Neural cell (in vitro differentiated cells): ENCODE measurements around the gene OR13J1. TPM values are rescaled to one million over a fixed set of nuclear protein-coding genes. Genes with fewer than 3 reads are reported as not detected.
"Not testable (repeated sequence)": the region's sequence is repeated elsewhere in the genome, so short reads cannot be mapped to it uniquely, and the experiment has no call there.

Source experiments
- H2AFZ ChIP-seq: fragments of 200-600, 300-800 bp; sonication (generic), shearing (Covaris generic); 2 replicates; pipeline ENCODE4 v1.6.0; 2014; ENCODE audit warnings: low read depth, mild to moderate bottlenecking, antibody characterized with exemption, low read length, moderate library complexity
- H3F3A ChIP-seq: fragments of 200-600 bp; shearing (Covaris generic); 2 replicates; pipeline ENCODE4 v1.6.1; 2016; ENCODE audit warnings: mild to moderate bottlenecking, moderate library complexity, mixed read lengths, antibody characterized with exemption, low read length; ENCODE audit not compliant: insufficient read depth, poor library complexity, severe bottlenecking
- H3K27ac ChIP-seq: fragments of 200-600, 300-800 bp; sonication (generic), shearing (Covaris generic); 2 replicates; pipeline ENCODE4 v1.5.1; 2014; ENCODE audit warnings: mild to moderate bottlenecking, low read length, moderate library complexity
- H3K27me3 ChIP-seq: fragments of 300-800, 200-600 bp; sonication (generic), shearing (Covaris generic); 2 replicates; pipeline ENCODE4 v1.6.0; 2014; ENCODE audit warnings: mild to moderate bottlenecking, low read depth, low read length, moderate library complexity; ENCODE audit not compliant: insufficient read depth
- H3K36me3 ChIP-seq: fragments of 300-800, 200-600 bp; sonication (generic), shearing (Covaris generic); 2 replicates; pipeline ENCODE4 v1.5.1; 2014; ENCODE audit warnings: mild to moderate bottlenecking, antibody characterized with exemption, low read length, moderate library complexity; ENCODE audit not compliant: insufficient read depth
- H3K4me2 ChIP-seq: fragments of 300-800, 200-600 bp; sonication (generic), shearing (Covaris generic); 2 replicates; pipeline ENCODE4 v1.6.0; 2014; ENCODE audit warnings: mild to moderate bottlenecking, low read length
- H3K4me3 ChIP-seq: fragments of 300-800, 200-600 bp; sonication (generic), shearing (Covaris generic); 2 replicates; pipeline ENCODE4 v1.5.1; 2014; ENCODE audit warnings: mild to moderate bottlenecking, low read length, moderate library complexity
- H3K79me2 ChIP-seq: fragments of 200-600 bp; shearing (Covaris generic); replicated peaks from 2 replicates; pipeline ENCODE4 v1.6.0; 2014; ENCODE audit warnings: mild to moderate bottlenecking, low read length, moderate library complexity; ENCODE audit not compliant: insufficient read depth
- H3K9ac ChIP-seq: fragments of 300-800, 200-600 bp; sonication (generic), shearing (Covaris generic); 2 replicates; pipeline ENCODE4 v1.6.1; 2016; ENCODE audit warnings: mild to moderate bottlenecking, low read length, mixed read lengths
- H3K9me2 ChIP-seq: fragments of 200-600 bp; shearing (Covaris generic); 2 replicates; pipeline ENCODE4 v1.6.1; 2016; ENCODE audit warnings: mild to moderate bottlenecking, low read length, mixed read lengths; ENCODE audit not compliant: insufficient read depth
- H3K9me3 ChIP-seq: fragments of 200-600, 300-800 bp; sonication (generic), shearing (Covaris generic); 2 replicates; pipeline ENCODE4 v1.6.1; 2016; ENCODE audit warnings: mild to moderate bottlenecking, mixed run types, low read length, moderate library complexity, mixed read lengths
- H4K20me1 ChIP-seq: fragments of 200-600 bp; shearing (Covaris generic); 2 replicates; pipeline ENCODE4 v1.6.1; 2016; ENCODE audit warnings: mild to moderate bottlenecking, mixed run types; ENCODE audit not compliant: insufficient read depth
- CTCF ChIP-seq: fragments of 450-650 bp; IDR thresholded peaks from 2 replicates; pipeline ENCODE4 v1.5.1; 2014; ENCODE audit warnings: antibody characterized with exemption, mild to moderate bottlenecking, moderate library complexity; ENCODE audit not compliant: poor library complexity, severe bottlenecking
- EP300 ChIP-seq: fragments of 450-650 bp; conservative IDR thresholded peaks from 2 replicates; pipeline ENCODE4 v1.6.1; 2014; ENCODE audit warnings: antibody characterized with exemption, mild to moderate bottlenecking, moderate library complexity; ENCODE audit not compliant: poor library complexity, severe bottlenecking
- EZH2 ChIP-seq: fragments of 200-600, 300-800 bp; shearing (Covaris generic), sonication (generic); IDR thresholded peaks from 2 replicates; pipeline ENCODE4 v1.6.1; 2014; ENCODE audit warnings: antibody characterized with exemption, low read length, borderline replicate concordance, mild to moderate bottlenecking; ENCODE audit not compliant: insufficient read depth, poor library complexity, severe bottlenecking
- MXI1 ChIP-seq: fragments of 450-650 bp; conservative IDR thresholded peaks from 2 replicates; pipeline ENCODE4 v1.6.1; 2014; ENCODE audit warnings: antibody characterized with exemption, mild to moderate bottlenecking; ENCODE audit not compliant: poor library complexity, severe bottlenecking
- POLR2AphosphoS5 ChIP-seq: IDR thresholded peaks from 2 replicates; pipeline ENCODE4 v1.6.1; 2012
- RAD21 ChIP-seq: fragments of 450-650 bp; conservative IDR thresholded peaks from 2 replicates; pipeline ENCODE4 v1.6.1; 2014; ENCODE audit warnings: antibody characterized with exemption, mild to moderate bottlenecking, moderate library complexity
- REST ChIP-seq: IDR thresholded peaks from 2 replicates; pipeline ENCODE4 v1.6.1; 2012; ENCODE audit warnings: borderline replicate concordance
- SMC3 ChIP-seq: fragments of 450-650 bp; conservative IDR thresholded peaks from 2 replicates; pipeline ENCODE4 v1.6.1; 2014; ENCODE audit warnings: antibody characterized with exemption, mild to moderate bottlenecking, moderate library complexity; ENCODE audit not compliant: poor library complexity
- TAF1 ChIP-seq: IDR thresholded peaks from 2 replicates; pipeline ENCODE4 v1.6.1; 2012; ENCODE audit warnings: low read depth
- polyA plus RNA-seq: library from polyadenylated mRNA; depleted of rRNA; stranded (reverse); fragments of >200 nt; gene quantifications from 2 replicates; pipeline ENCODE4 v1.2.3, GENCODE V29; 2014

OR13J1 gene
- polyA plus RNA-seq, 1 donor from 2014 or later = not detected

GRCh38 chr9:35913429-35913828 is 43.2 kb upstream of the OR13J1 start:
- H3F3A ChIP-seq, H3K9me3 ChIP-seq, H3K27ac ChIP-seq, H3K36me3 ChIP-seq, H3K9ac ChIP-seq, H4K20me1 ChIP-seq, H3K27me3 ChIP-seq, H3K79me2 ChIP-seq, H3K9me2 ChIP-seq, H2AFZ ChIP-seq, H3K4me2 ChIP-seq, H3K4me3 ChIP-seq: not testable (repeated sequence)

GRCh38 chr9:35912791-35913400 is 42.7 kb upstream of the OR13J1 start:
- Histone ChIP-seq H2AFZ (no peak overlapping the region), H4K20me1 (no peaks in the 10 kb centered on the region), H3K9me3 (no peaks in the 10 kb centered on the region), H3K9ac (no peak overlapping the region), H3K4me2 (no peak overlapping the region), H3K27ac (no peak overlapping the region), H3F3A (no peaks in the 10 kb centered on the region), H3K36me3 (no peaks in the 10 kb centered on the region), H3K9me2 (no peaks in the 10 kb centered on the region), H3K27me3 (no peaks in the 10 kb centered on the region), H3K4me3 (no peak overlapping the region), H3K79me2 (no peaks in the 10 kb centered on the region)
- TF ChIP-seq POLR2AphosphoS5 (no peak), EP300 (no peak), MXI1 (no peak), CTCF (no peak), SMC3 (no peak), REST (no peak), RAD21 (no peak)

GRCh38 chr9:35911690-35912089 is 41.5 kb upstream of the OR13J1 start:
- no peaks in the 10 kb centered on the region for H4K20me1 ChIP-seq
- no peak overlapping the region for H2AFZ ChIP-seq

More at GRCh38 chr9:35911690-35912089, 41.5 kb upstream of the OR13J1 start:
- Histone ChIP-seq H3K27ac (no peak overlapping the region), H3K9ac (no peak overlapping the region), H3F3A (no peaks in the 10 kb centered on the region), H3K79me2 (no peaks in the 10 kb centered on the region), H3K4me3 (no peak overlapping the region), H3K9me3 (no peaks in the 10 kb centered on the region), H3K27me3 (no peaks in the 10 kb centered on the region), H3K36me3 (no peaks in the 10 kb centered on the region), H3K9me2 (no peaks in the 10 kb centered on the region), H3K4me2 (no peak overlapping the region)
- TF ChIP-seq TAF1 (no peak), EZH2 (no peak), MXI1 (no peak), REST (no peak), SMC3 (no peak), EP300 (no peak), CTCF (no peak), POLR2AphosphoS5 (no peak), RAD21 (no peak)
